ENCODE results near the gene ORAI2.

The ORAI2 gene

DNA sequence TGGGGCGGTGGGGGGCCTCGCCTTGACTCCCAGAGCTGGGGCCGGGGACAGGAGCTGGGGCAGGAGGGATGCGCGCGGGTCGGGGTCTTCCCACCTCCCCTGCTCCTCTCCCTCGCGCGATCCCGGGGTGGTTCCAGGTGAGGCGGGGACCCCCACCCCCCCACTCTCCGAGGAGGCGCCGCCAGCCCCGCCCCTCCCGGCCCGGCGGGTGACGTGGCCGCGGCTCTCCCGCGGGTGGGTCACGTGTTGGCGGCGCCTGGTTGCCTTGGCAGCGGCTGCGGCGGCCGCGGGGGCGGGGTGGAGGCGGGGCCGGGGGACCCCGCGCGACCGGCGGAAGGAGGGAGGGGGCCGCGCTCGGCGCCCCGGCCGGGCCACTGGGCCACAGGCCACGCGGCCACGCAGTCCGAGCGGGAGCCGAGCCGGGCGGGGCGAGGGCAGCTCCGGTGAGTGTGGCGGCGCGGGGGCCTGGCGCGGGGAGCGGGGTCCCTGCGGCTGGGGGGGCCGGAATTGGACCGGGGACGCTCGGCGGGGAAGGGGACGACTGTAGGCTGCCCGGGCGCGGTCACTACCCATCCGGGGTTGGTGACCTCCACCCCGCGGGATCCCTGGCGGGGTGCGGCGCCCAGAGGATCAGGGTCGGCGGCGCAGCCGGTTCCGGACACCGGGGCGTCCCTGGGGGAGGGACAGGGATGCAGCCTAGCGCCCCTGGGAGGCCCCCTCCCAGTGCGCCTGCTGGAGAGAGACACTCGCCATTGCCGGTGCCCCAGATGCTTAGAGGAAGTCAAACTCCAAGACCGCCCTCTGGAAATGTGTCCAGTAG lies at the start of gene ORAI2:
ORAI2 (plus strand) TSS at position 357 of the 820 bp plus-strand sequence. CDS start 5,382 bp downstream, outside the sequence.
- peaks cover 9% of the 10 kb centered on the region for H3K36me3 Mint-ChIP-seq (ENCODE audit: low read depth)
- peaks cover 49% of the 10 kb centered on the region for H3K4me1 Mint-ChIP-seq
- peak within 1 kb of the TSS; percentile 83 for H3K27ac Mint-ChIP-seq
- no peaks in the 10 kb centered on the region for H3K27me3 Mint-ChIP-seq (ENCODE audit: low read depth, poor library complexity)
- no peaks in the 10 kb centered on the region for H3K9me3 Mint-ChIP-seq
- peak within 1 kb of the TSS; percentile 90 for H3K4me3 Mint-ChIP-seq
- DNase-seq: peak; percentile 91
- TF ChIP-seq CTCF (IDR thresholded peaks at IDR 0.05): no peak

DNA sequence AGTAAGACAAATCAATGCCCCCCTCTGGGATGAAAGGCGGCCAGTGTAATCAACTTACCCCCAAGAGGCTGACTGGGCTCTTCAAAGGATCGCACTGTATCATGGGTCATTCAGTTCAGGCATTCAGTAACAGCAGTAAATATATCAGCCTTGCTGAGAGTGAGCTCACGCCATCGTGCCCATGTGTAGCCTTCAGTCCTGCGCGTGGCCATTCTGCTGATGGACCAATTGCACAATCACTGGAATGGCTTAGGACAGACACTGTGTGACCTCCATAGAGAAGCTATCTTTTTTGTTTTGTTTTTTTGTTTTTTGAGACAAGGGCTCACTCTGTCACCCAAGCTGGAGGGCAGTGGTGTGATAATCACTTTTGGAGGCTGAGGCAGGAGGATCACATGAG lies 46.3 kb upstream of the ORAI2 start:
- no peaks in the 10 kb centered on the region for H3K4me1 Mint-ChIP-seq
- no peak for TF ChIP-seq CTCF (IDR thresholded peaks at IDR 0.05)
- DNase-seq: no peak
- H3K4me3 Mint-ChIP-seq: no peak overlapping the region
- H3K27me3 Mint-ChIP-seq (ENCODE audit: low read depth, poor library complexity): no peaks in the 10 kb centered on the region
- H3K36me3 Mint-ChIP-seq (ENCODE audit: low read depth): peaks cover 36% of the 10 kb centered on the region
- no peak overlapping the region for H3K27ac Mint-ChIP-seq
- H3K9me3 Mint-ChIP-seq: no peaks in the 10 kb centered on the region

DNA sequence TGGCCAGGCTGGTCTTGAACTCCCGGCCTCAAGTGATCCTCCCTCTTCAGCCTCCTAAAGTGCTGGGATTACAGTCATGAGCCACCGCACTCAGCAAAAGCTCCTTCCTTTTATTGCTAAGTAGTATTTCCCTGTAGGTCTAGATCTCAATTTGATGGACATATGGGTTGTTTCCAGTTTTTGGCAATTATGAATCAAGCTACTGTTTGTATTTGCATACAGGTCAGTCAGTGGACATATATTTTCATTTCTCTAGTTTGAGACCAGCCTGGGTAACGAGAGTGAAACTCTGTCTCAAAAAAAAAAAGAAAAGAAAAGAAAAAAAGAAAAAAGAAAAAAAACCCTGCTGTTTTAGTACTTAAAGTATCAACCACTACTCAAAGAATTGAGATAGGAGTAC lies 43.6 kb upstream of the ORAI2 start:
- DNase-seq: no peak
- Mint-ChIP-seq H3K9me3 (no peaks in the 10 kb centered on the region), H3K36me3 (ENCODE audit: low read depth) (peaks cover 35% of the 10 kb centered on the region), H3K4me3 (no peak overlapping the region), H3K4me1 (no peaks in the 10 kb centered on the region), H3K27me3 (ENCODE audit: low read depth, poor library complexity) (no peaks in the 10 kb centered on the region), H3K27ac (peak overlapping the region; percentile 54)
- TF ChIP-seq CTCF (IDR thresholded peaks at IDR 0.05): no peak

DNA sequence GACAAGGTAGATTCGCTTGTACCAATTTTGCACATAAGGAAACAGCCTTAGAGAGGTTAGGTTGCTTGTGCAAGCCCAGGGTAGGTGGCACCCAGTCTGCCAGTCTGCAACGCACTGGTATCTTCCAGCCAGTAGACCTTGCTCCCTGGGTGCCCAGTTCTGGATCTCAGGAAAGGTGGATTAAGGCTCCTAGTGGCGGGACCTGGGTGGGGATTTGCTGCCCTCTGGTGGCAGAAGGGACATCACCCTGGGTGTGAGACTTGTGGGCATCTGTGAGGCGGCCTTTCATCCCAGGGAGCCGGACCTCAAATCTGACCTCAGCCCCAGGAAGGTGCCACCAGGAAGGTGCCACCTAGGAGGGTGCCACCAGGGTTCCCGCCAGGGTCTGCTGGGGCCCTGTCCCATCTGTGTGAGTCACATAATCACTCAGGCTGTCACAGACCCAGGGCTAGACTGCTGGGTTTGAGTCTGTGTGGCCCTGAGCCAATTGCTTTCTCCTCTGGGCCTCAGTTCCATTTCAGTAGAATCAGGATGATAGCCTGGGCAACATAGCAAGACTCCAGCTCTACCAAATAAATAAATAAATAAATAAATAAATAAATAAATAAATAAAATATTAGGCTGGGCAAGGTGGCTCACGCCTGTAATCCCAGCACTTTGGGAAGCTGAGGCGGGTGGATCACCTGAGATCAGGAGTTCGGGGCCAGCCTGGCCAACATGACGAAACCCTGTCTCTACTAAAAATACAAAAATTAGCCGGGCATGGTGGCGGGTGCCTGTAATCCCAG lies 42.5 kb upstream of the ORAI2 start:
- Mint-ChIP-seq H3K27me3 (ENCODE audit: low read depth, poor library complexity) (no peaks in the 10 kb centered on the region), H3K4me3 (no peak overlapping the region), H3K9me3 (no peaks in the 10 kb centered on the region), H3K27ac (no peak overlapping the region), H3K4me1 (peaks cover 6% of the 10 kb centered on the region), H3K36me3 (ENCODE audit: low read depth) (peaks cover 30% of the 10 kb centered on the region)
- peak; percentile 86 for TF ChIP-seq CTCF (IDR thresholded peaks at IDR 0.05)
- peak; percentile 89 for DNase-seq

DNA sequence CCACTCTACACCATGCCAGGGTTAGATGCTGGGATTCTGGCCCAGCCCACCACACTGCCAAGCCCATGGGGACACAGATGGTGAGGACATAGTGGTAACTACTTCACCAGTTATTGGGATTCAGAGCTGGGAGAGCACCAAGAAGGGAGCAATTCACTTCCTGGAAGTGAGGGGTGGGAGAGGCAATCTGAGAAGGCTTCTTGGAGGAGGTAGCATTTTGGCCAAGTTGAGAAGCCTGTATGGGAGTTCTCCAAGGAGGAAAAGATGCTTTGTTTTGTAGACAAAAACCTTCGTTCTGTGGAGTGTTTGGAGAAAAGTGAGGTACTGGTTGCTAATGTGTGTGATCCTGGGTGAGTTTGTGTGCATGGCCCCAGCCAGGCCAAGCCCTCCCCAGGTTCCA lies 41.0 kb upstream of the ORAI2 start:
- H3K4me1 Mint-ChIP-seq: peaks cover 14% of the 10 kb centered on the region
- DNase-seq: no peak
- H3K4me3 Mint-ChIP-seq: no peak overlapping the region
- peaks cover 25% of the 10 kb centered on the region for H3K36me3 Mint-ChIP-seq (ENCODE audit: low read depth)
- no peaks in the 10 kb centered on the region for H3K27me3 Mint-ChIP-seq (ENCODE audit: low read depth, poor library complexity)
- TF ChIP-seq CTCF (IDR thresholded peaks at IDR 0.05): no peak
- H3K9me3 Mint-ChIP-seq: no peaks in the 10 kb centered on the region
- H3K27ac Mint-ChIP-seq: no peak overlapping the region

Measured in nephron progenitor cell (in vitro differentiated cells).